ENCODE measurements around the gene ZNF444.
"Not testable (repeated sequence)": the region's sequence is repeated elsewhere in the genome, so short reads cannot be mapped to it uniquely, and the experiment has no call there.

The ZNF444 gene

DNA sequence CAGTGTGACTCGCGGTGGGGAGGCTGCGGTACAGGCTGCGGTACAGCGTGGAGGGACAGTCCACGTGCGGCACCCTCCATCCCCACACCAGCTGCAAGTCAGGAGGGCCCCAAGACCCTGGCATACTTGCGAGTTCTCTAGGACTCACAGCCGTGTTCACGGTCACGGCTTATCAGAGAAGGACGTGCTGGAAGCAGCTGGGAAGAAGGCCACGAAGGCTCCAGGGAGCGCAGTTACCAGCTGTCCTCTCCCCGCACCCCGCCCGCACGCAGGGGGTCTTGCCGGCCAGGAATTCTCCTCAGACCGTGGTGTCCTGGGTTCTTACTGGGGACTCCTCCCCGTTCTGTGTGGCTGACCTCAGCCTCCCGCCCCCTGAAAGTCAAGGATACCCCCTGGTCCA is 6.2 kb downstream of the ZNF444 start:
- ChIA-PET POLR2A (ENCODE audit: low non-redundant PET) (no interaction called here), CTCF (no interaction called here)
- H3K27ac ChIP-seq: no peak overlapping the region
- no peak for DNase-seq (ENCODE audit: low spot score)
- TF ChIP-seq, protein P1, sequence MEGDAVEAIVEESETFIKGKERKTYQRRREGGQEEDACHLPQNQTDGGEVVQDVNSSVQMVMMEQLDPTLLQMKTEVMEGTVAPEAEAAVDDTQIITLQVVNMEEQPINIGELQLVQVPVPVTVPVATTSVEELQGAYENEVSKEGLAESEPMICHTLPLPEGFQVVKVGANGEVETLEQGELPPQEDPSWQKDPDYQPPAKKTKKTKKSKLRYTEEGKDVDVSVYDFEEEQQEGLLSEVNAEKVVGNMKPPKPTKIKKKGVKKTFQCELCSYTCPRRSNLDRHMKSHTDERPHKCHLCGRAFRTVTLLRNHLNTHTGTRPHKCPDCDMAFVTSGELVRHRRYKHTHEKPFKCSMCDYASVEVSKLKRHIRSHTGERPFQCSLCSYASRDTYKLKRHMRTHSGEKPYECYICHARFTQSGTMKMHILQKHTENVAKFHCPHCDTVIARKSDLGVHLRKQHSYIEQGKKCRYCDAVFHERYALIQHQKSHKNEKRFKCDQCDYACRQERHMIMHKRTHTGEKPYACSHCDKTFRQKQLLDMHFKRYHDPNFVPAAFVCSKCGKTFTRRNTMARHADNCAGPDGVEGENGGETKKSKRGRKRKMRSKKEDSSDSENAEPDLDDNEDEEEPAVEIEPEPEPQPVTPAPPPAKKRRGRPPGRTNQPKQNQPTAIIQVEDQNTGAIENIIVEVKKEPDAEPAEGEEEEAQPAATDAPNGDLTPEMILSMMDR (conservative IDR thresholded peaks at IDR 0.05; ENCODE audit: low read depth): no peak

DNA sequence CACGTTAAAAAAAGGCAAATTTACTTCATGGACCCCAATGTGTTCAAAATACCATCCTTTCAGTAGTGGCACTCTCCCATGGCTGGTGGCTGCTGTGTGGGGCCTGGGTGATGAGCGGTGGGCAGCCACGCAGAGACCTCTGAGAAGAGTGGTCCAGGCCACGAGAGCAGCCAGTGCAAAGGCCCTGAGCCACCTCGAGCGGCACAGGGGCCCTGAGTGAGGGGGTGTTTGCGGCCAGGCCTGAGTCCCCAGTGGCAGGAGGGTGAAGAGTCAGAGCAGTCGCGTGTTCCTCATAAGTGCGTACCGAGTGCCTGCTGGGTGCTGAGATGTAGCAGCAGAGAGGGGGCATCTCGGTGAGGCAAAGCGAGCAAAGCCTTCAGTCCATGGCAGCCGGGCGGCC is 7.0 kb downstream of the ZNF444 start:
- H3K27ac ChIP-seq: no peak overlapping the region
- TF ChIP-seq, protein P1 (conservative IDR thresholded peaks at IDR 0.05; ENCODE audit: low read depth): no peak
- DNase-seq (ENCODE audit: low spot score): no peak
- CTCF ChIA-PET: no interaction called here
- POLR2A ChIA-PET (ENCODE audit: low non-redundant PET): no interaction called here

DNA sequence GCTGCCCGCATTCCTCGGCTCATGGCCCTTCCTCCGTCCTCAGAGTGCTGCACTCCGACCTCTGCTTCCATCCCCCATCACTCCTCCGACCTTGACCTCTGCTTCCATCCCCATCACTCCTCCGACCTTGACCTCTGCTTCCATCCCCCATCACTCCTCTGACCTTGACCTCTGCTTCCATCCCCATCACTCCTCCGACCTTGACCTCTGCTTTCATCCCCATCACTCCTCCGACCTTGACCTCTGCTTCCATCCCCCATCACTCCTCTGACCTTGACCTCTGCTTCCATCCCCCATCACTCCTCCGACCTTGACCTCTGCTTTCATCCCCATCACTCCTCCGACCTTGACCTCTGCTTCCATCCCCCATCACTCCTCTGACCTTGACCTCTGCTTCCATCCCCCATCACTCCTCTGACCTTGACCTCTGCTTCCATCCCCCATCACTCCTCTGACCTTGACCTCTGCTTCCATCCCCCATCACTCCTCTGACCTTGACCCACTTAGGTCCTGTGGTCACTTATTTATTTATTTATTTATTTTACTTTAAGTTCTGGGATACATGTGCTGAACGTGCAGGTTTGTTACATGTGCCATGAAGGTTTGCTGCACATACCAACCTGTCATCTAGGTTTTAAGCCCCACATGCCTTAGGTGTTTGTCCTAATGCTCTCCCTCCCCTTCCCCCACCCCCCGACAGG is 8.0 kb downstream of the ZNF444 start:
- POLR2A ChIA-PET (ENCODE audit: low non-redundant PET); DNase-seq (ENCODE audit: low spot score); H3K27ac ChIP-seq; CTCF ChIA-PET: not testable (repeated sequence)

DNA sequence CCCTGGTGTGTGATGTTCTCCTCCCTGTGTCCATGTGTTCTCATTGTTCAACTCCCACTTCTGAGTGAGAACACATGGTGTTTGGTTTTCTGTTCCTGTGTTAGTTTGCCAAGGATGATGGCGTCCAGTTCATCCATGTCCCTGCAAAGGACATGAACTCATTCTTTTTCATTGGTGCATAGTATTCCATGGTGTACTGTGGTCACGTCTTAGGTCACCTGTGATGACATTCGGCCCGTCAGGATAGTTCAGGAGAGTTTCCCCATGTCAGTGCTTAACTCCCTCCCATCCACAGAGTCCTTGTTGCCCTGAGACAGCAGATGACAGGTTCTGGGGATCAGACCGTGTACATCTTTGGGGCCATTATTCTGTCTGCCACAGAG is 8.6 kb downstream of the ZNF444 start:
- POLR2A ChIA-PET (ENCODE audit: low non-redundant PET): no interaction called here
- DNase-seq (ENCODE audit: low spot score): no peak
- TF ChIP-seq, protein P1 (conservative IDR thresholded peaks at IDR 0.05; ENCODE audit: low read depth): no peak
- H3K27ac ChIP-seq: no peak overlapping the region
- CTCF ChIA-PET: no interaction called here

DNA sequence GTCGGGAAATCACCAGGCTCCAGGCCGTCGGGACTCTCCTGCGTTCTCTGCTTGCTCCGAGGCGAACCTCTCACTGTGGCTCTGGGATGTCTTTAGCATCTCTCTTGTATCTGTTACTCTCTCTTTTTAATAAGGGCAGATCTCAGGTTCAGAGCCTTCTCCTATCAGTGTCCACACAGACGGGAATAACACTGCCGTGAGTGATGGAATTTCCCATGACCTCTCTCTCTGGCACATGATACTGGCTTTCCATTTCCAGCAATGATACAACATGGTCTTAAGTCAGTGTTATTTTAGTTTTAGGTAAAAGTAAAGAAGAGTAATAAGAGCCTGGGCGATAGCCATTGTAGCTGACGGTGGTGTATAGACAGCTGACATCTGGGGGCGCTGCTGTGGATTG is 9.3 kb downstream of the ZNF444 start:
- TF ChIP-seq, protein P1 (conservative IDR thresholded peaks at IDR 0.05; ENCODE audit: low read depth): no peak
- no peak for DNase-seq (ENCODE audit: low spot score)
- CTCF ChIA-PET: no interaction called here
- POLR2A ChIA-PET (ENCODE audit: low non-redundant PET): no interaction called here
- H3K27ac ChIP-seq: no peak overlapping the region

DNA sequence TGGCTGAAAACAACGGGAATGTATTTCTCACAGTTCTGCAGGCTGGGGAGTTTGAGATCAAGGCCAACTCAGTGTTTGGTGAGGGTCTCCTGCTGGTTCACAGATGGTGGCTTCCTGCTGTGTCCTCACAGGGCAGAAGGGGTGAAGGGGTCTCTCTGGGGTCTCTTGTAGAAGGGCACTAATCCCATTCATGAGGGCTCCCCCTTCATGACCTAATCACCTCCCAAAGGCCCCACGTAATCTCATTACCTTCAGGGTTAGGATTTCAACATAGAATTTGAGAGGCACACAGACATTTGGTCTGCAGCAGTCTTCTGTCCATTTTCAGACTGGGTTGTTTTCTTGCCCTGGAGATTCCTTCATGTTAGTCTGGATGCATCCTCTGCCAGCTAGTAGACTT is 11.6 kb downstream of the ZNF444 start:
- TF ChIP-seq, protein P1 (conservative IDR thresholded peaks at IDR 0.05; ENCODE audit: low read depth): no peak
- ChIA-PET POLR2A (ENCODE audit: low non-redundant PET) (interaction anchor here (0.6 kb wide), 1 partner anchor 53 kb away, joined by 6 read pairs; no protein-coding TSS in a partner anchor), CTCF (no interaction called here)
- no peak overlapping the region for H3K27ac ChIP-seq
- DNase-seq (ENCODE audit: low spot score): no peak

DNA sequence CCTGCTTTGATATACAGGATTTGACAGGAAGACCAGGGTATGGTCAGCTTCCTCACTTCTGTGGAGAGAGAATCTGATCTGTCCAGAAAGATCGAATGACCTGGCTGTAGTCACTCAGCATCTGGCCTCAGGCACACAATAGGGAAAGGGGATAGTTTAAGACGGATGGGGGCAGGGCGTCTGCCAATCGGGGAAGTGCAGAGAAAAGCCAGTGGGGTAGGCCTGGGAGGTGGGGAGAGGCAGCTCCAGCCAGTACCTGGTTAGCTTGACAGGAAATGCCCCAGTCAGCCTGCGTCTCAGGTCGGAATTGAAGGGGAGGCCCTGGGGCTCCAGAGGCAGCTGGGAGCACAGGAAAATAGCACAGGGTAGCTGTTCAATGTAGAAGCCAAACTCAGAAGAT is 12.4 kb downstream of the ZNF444 start:
- peak overlapping the region; percentile 11; the same call in 1 of the 2 replicates for H3K27ac ChIP-seq
- POLR2A ChIA-PET (ENCODE audit: low non-redundant PET): no interaction called here
- TF ChIP-seq, protein P1 (conservative IDR thresholded peaks at IDR 0.05; ENCODE audit: low read depth): no peak
- no peak for DNase-seq (ENCODE audit: low spot score)
- CTCF ChIA-PET: no interaction called here
